GM19397 (cell line): ENCODE data around the gene AEBP1.

ENCODE experiments used
- ATAC-seq: cut with Tn5 transposase; IDR thresholded peaks from one replicate; pipeline ENCODE4 v1.9.1; 2021; ENCODE audit warnings: mild to moderate bottlenecking, moderate library complexity; ENCODE audit not compliant: unreplicated experiment

AEBP1 gene

GRCh38 chr7:44066494-44067063, 37.6 kb upstream of the AEBP1 start:
- ATAC-seq: no peak

- no peak for ATAC-seq
These were observed 36.8 kb upstream of the AEBP1 start for GRCh38 chr7:44067064-44067951.

GRCh38 chr7:44068054-44068453, 36.1 kb upstream of the AEBP1 start:
- no peak for ATAC-seq

- no peak for ATAC-seq
These were observed 32.3 kb upstream of the AEBP1 start for GRCh38 chr7:44071726-44072363.

GRCh38 chr7:44072364-44073231, 31.5 kb upstream of the AEBP1 start:
- no peak for ATAC-seq

GRCh38 chr7:44073664-44074348, 30.3 kb upstream of the AEBP1 start:
- ATAC-seq: no peak

- ATAC-seq: no peak
These were observed 29.8 kb upstream of the AEBP1 start for GRCh38 chr7:44074349-44074695.

GRCh38 chr7:44075296-44076075, 28.7 kb upstream of the AEBP1 start:
- ATAC-seq: no peak

- no peak for ATAC-seq
These were observed 27.8 kb upstream of the AEBP1 start for GRCh38 chr7:44076101-44076895.

GRCh38 chr7:44077061-44077460, 27.1 kb upstream of the AEBP1 start:
- no peak for ATAC-seq

GRCh38 chr7:44077681-44078091, 26.5 kb upstream of the AEBP1 start:
- no peak for ATAC-seq

GRCh38 chr7:44078521-44078920, 25.6 kb upstream of the AEBP1 start:
- no peak for ATAC-seq

GRCh38 chr7:44079331-44080021, 24.7 kb upstream of the AEBP1 start:
- ATAC-seq: no peak

GRCh38 chr7:44080118-44080517, 24.0 kb upstream of the AEBP1 start:
- no peak for ATAC-seq

- no peak for ATAC-seq
These were observed 23.4 kb upstream of the AEBP1 start for GRCh38 chr7:44080686-44081265.

- ATAC-seq: no peak
These were observed 22.8 kb upstream of the AEBP1 start for GRCh38 chr7:44081266-44081748.

- peak; percentile 94 for ATAC-seq
These were observed 21.5 kb upstream of the AEBP1 start for GRCh38 chr7:44082541-44083207.
